ENCODE results near the gene TRIM24.

The TRIM24 gene

GRCh38 chr7:138564365-138564764, 104.3 kb downstream of the TRIM24 start:
- DNase-seq (ENCODE audit: low read depth in 1 of 2, low spot score in 1 of 2): peak; percentile 5 to 88
- no peak for TF ChIP-seq JUND (IDR thresholded peaks at IDR 0.05; ENCODE audit: low read depth)

GRCh38 chr7:138565071-138565450, 105.0 kb downstream of the TRIM24 start:
- in situ Hi-C loops (cut with HindIII; ENCODE audit: low pct_unique_long_range_greater_than_20kb, low sequenced_read_pairs): no loop called here
- no peak for DNase-seq (ENCODE audit: low read depth in 1 of 2, low spot score in 1 of 2)
- no peak for TF ChIP-seq JUND (IDR thresholded peaks at IDR 0.05; ENCODE audit: low read depth)

More at GRCh38 chr7:138564365-138564764, 104.3 kb downstream of the TRIM24 start:
- in situ Hi-C loops (cut with HindIII; ENCODE audit: low pct_unique_long_range_greater_than_20kb, low sequenced_read_pairs): no loop called here

- peak in 1 of 2 experiments; percentile 13 for DNase-seq (ENCODE audit: low read depth in 1 of 2, low spot score in 1 of 2)
- TF ChIP-seq JUND (IDR thresholded peaks at IDR 0.05; ENCODE audit: low read depth): no peak
- in situ Hi-C loops (cut with HindIII; ENCODE audit: low pct_unique_long_range_greater_than_20kb, low sequenced_read_pairs): no loop called here
Measured at GRCh38 chr7:138565451-138566114, 105.5 kb downstream of the TRIM24 start.

- no peak for TF ChIP-seq JUND (IDR thresholded peaks at IDR 0.05; ENCODE audit: low read depth)
- in situ Hi-C loops (cut with HindIII; ENCODE audit: low pct_unique_long_range_greater_than_20kb, low sequenced_read_pairs): no loop called here
- DNase-seq (ENCODE audit: low read depth in 1 of 2, low spot score in 1 of 2): no peak
Measured at GRCh38 chr7:138568655-138569054, 108.6 kb downstream of the TRIM24 start.

GRCh38 chr7:138569418-138569817, 109.4 kb downstream of the TRIM24 start:
- TF ChIP-seq JUND (IDR thresholded peaks at IDR 0.05; ENCODE audit: low read depth): no peak

GRCh38 chr7:138570715-138571114, 110.7 kb downstream of the TRIM24 start:
- no peak for TF ChIP-seq JUND (IDR thresholded peaks at IDR 0.05; ENCODE audit: low read depth)
- no peak for DNase-seq (ENCODE audit: low read depth in 1 of 2, low spot score in 1 of 2)
- in situ Hi-C loops (cut with HindIII; ENCODE audit: low pct_unique_long_range_greater_than_20kb, low sequenced_read_pairs): no loop called here

More at GRCh38 chr7:138569418-138569817, 109.4 kb downstream of the TRIM24 start:
- no peak for DNase-seq (ENCODE audit: low read depth in 1 of 2, low spot score in 1 of 2)
- in situ Hi-C loops (cut with HindIII; ENCODE audit: low pct_unique_long_range_greater_than_20kb, low sequenced_read_pairs): no loop called here

GRCh38 chr7:138573741-138574140, 113.7 kb downstream of the TRIM24 start:
- DNase-seq (ENCODE audit: low read depth in 1 of 2, low spot score in 1 of 2): no peak
- in situ Hi-C loops (cut with HindIII; ENCODE audit: low pct_unique_long_range_greater_than_20kb, low sequenced_read_pairs): no loop called here

GRCh38 chr7:138575897-138576428, 115.9 kb downstream of the TRIM24 start:
- no peak for DNase-seq (ENCODE audit: low read depth in 1 of 2, low spot score in 1 of 2)
- in situ Hi-C loops (cut with HindIII; ENCODE audit: low pct_unique_long_range_greater_than_20kb, low sequenced_read_pairs): no loop called here
- TF ChIP-seq JUND (IDR thresholded peaks at IDR 0.05; ENCODE audit: low read depth): no peak

More at GRCh38 chr7:138573741-138574140, 113.7 kb downstream of the TRIM24 start:
- TF ChIP-seq JUND (IDR thresholded peaks at IDR 0.05; ENCODE audit: low read depth): no peak

GRCh38 chr7:138579136-138579535, 119.1 kb downstream of the TRIM24 start:
- in situ Hi-C loops (cut with HindIII; ENCODE audit: low pct_unique_long_range_greater_than_20kb, low sequenced_read_pairs): no loop called here
- DNase-seq (ENCODE audit: low read depth in 1 of 2, low spot score in 1 of 2): no peak
- no peak for TF ChIP-seq JUND (IDR thresholded peaks at IDR 0.05; ENCODE audit: low read depth)

- no peak for DNase-seq (ENCODE audit: low read depth in 1 of 2, low spot score in 1 of 2)
- no peak for TF ChIP-seq JUND (IDR thresholded peaks at IDR 0.05; ENCODE audit: low read depth)
- in situ Hi-C loops (cut with HindIII; ENCODE audit: low pct_unique_long_range_greater_than_20kb, low sequenced_read_pairs): no loop called here
Measured at GRCh38 chr7:138579671-138580070, 119.6 kb downstream of the TRIM24 start.

GRCh38 chr7:138581065-138581464, 121.0 kb downstream of the TRIM24 start:
- DNase-seq (ENCODE audit: low read depth in 1 of 2, low spot score in 1 of 2): no peak
- no peak for TF ChIP-seq JUND (IDR thresholded peaks at IDR 0.05; ENCODE audit: low read depth)
- in situ Hi-C loops (cut with HindIII; ENCODE audit: low pct_unique_long_range_greater_than_20kb, low sequenced_read_pairs): no loop called here

- in situ Hi-C loops (cut with HindIII; ENCODE audit: low pct_unique_long_range_greater_than_20kb, low sequenced_read_pairs): no loop called here
- no peak for DNase-seq (ENCODE audit: low read depth in 1 of 2, low spot score in 1 of 2)
- TF ChIP-seq JUND (IDR thresholded peaks at IDR 0.05; ENCODE audit: low read depth): no peak
Measured at GRCh38 chr7:138584283-138584682, 124.2 kb downstream of the TRIM24 start.

GRCh38 chr7:138584696-138585095, 124.6 kb downstream of the TRIM24 start:
- no peak for TF ChIP-seq JUND (IDR thresholded peaks at IDR 0.05; ENCODE audit: low read depth)
- no peak for DNase-seq (ENCODE audit: low read depth in 1 of 2, low spot score in 1 of 2)
- in situ Hi-C loops (cut with HindIII; ENCODE audit: low pct_unique_long_range_greater_than_20kb, low sequenced_read_pairs): no loop called here

Measured in T47D (cell line).